GM18868 (cell line): Measurements from ENCODE around the gene GPR12.

ENCODE experiments used
- ATAC-seq: cut with Tn5 transposase; IDR thresholded peaks from one replicate; pipeline ENCODE4 v1.9.1; 2021; ENCODE audit warnings: mild to moderate bottlenecking, moderate library complexity; ENCODE audit not compliant: unreplicated experiment

Gene GPR12, protein sequence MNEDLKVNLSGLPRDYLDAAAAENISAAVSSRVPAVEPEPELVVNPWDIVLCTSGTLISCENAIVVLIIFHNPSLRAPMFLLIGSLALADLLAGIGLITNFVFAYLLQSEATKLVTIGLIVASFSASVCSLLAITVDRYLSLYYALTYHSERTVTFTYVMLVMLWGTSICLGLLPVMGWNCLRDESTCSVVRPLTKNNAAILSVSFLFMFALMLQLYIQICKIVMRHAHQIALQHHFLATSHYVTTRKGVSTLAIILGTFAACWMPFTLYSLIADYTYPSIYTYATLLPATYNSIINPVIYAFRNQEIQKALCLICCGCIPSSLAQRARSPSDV

DNA sequence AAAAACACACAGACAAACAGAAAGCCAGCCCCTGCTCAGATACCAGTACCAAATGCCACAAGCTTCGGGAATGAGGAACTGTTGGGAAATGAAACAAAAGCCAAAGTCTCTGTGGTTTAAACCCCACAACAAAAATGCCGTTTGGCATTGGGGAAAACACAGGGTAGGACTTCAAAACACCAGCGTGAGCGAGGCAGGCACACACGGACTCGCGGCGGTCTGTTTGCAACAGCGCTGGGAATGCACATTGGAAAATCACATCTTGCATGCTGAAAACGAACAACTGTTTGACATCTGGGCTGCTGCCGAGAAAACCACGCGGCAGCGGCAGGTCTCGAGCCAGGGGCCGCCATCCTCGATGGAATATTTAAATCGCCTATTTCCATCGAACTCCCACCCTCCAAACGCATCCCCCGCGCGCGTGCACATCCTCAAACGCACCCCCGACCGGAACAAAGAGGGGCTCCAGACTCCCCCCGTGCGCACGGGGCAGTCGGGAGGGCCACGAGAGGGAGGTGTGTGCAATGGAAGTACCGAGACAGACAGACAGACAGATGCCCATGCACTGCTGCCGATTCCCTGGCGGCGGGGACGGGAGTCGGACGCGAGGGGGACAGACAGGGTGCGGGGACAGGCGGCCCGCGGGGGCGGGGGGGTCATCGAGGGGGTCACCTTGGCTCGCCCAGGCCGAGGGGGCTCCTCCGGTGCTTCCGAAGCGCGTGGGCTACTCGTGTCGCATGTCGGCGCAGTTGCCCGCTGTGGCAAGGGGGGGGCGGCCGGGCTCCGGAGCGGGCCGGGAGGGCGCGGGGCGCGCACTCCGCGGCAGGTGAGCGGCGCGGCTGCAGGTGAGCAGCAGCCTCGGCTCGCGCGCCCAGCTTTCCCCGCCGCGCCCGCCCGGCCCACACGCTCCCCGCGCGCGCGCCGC is at the start of gene GPR12:
Gene GPR12, minus strand, starts transcription at position 880 of the 925 bp plus-strand sequence. CDS start 959 bp downstream, outside the sequence.
- ATAC-seq: no peak

DNA sequence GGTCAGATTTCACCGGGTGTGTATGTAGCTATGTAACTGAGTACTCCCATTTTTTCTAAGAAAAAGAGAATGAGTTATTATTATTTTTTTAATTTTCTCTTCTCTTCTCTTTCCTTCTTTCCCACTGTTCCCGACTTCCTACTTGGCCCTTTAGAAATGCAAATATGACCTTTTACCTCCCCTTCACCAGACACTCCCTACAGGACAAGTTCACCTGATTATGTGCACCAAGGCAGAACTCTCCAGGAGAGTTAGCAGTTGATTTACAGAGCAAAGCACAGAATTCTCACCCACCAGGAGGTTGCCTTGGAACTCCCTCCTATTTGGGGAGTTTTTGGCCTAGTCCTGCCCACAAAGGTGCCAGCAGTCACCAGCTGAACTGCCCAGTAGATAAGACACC is 49.5 kb upstream of the GPR12 start:
- no peak for ATAC-seq

DNA sequence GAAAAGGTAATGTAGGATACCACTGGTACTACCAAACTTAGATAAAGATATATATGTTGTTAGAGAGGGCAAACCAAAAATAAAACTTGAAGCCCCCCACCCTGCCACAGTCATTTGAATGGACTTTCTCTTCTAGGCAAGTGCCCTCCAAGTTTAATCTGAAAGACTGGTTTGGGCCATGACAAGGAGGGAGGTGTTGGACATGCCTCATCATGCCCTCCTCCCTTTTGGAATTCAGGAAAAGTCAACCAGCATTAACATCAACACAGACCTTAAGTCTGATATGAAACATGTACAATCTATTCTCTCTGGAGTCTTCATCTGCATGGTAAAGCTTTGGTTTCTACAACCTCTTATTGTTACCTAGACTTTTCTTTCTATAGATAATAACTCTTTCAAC is 46.3 kb upstream of the GPR12 start:
- ATAC-seq: no peak

DNA sequence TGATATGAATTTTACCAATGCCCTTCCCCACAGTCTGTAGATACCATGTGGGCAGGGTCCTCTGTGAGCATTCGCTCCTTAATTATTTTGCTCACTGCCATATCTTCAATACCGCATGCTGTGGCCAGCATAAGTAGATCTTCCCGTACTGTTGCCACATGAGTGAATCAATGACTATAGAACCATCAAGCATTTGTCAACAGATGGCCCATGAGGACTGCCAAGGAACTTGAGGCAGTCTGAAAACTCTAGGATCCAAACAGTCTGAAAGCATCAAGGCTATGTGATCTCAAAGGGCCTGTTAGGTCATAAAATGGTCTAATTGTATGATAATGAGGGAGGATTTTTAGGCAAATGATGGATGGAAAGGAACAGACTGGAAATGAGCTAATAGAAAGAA is 27.4 kb upstream of the GPR12 start:
- ATAC-seq: no peak

DNA sequence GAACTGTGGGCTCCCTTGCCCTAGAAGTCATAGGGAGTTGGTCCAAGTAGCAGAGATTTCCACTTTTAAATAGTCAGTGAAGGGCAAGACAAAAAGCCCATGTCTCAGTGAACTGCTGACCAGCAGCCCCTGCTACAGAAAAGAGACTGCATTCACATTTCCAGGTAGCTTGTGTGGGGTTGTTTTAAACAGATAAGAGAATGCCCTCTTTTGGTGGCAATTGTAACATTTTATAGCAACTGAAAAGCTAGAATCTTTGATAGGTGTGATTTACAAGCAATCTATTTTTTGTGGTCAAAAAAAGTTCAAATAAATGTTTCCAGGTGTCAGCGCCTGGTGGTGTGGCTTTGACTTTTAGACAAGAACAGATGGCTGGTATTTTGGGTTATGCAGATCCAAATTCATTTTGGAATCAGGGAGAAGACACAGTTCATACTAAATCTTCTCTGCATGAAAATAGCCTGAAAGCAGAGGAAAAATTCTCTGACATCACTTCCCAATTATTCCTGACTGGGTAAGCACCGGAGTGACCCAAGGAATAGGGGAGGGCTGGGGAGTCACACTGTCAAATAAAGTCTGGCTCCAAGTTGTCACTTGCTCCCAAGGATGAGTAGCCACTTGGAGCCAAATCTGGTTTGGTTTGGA is 26.2 kb upstream of the GPR12 start:
- ATAC-seq: no peak

DNA sequence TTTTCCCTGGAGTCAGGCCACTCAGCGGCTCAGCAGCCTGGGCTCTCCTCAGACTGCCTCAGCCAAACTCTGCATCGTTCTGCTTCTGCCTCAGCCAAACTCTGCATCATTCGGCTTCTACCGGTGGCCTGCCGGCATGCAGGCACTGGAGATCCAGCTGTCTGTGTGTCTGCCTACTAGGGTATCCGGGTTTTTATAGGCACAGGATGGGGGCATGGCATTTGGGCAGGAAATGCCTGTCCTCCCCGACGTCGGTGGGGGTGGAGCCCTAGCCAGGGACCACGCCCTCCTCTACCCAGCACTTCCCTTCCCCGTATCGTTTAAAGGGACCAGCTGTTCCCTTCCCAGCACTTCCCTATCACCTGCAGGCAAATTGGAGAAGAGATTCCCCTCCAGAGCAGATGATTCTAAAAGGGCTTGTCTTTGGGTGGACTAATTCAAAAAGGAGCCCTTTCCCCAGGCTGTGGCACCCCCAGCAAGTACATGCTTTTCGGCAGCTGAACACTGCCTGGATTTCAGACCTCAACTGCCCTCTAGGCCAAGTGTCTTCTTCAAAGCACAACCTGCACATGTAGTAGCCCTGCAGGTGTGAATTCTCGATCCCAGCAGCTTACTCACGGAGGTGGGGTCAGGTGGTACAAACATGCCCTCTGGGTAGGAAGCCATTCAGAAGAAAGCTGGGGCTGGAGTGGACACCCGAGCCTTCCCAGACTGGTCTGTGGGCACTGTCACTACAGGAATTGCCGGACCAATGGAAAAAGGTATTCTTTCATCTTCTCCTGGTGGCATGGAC is 25.4 kb upstream of the GPR12 start:
- no peak for ATAC-seq

DNA sequence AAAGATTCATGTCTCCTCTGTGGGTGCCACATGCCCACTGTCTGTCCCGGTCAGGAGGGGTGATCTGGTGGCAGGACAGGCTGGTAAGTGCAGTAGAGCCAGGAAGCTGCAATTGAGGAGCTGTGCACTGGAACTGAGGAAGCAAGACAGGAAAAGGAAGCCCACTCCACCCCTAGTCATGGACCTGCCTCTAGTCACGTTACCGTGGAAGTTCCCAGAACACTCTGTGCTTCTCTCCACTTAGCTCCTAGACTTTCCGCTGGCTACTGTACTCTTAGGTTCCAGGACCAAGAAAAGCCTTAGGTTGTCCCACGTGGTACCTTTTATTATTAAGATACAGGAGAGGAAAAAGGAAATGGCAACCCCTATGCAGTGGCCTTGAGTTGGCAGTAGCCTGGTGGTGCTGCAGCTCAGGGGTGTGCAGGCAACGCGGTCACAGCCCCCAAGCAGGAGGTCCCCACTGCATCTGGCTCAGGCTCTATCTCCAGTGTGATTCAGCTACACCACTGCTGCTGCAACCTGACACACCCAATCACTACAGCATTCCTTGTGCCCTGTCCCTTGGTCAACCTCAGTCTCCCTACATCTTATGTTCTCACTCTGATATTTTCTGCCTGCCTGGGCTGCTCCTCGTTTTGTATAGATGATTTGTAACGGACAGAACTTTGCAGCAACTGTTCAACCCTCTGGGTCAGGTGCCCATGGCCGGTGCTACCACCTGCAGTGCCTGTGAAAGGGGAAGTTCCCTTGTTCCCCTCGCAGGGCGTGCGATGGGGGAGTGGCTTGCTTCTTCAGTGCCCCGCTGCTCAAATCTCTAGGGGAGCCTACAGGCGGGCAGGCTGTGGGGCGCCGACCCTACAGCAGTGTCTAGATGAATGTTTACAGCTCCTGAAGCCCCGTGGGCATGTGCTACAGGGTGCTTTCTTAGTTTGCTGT is 24.4 kb upstream of the GPR12 start:
- ATAC-seq: peak; percentile 56

DNA sequence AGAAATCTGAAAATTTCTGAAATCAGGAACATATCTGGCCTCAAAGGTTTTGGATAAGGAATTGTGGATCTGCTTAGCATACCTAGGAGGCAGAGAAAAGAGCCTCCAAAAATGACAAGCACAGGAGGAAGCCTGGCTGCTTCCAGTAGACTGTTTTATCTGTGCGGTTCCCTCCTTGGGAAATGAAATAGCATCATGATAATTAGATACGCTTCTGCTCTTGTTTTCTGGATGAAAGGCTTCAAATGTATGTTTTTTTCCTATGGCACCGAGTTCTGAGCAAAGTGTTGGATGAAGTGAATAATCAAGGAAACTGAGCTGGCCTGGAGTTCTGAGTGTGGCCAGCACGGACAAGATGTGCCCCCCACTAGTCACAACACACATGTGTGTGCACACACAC is 19.8 kb upstream of the GPR12 start:
- ATAC-seq: no peak

DNA sequence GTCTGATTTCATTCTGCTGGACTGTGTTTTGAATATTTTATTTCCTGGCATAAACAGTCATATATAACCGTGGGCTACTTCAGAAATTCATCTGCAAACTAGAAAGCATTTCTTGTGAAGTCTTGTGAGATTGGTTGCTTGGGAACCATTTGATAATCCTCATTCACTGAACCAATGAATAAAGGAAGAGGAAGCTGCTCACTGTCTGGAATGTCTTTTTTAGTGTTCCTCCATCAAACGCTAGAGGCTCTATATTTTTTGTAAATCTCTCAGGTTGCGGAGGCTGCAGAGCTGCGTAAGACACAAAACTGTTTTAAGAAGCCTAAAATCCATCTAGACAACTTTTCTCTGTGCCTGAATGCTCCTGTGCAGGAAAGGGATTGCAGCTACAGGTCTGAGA is 18.7 kb upstream of the GPR12 start:
- ATAC-seq: no peak

DNA sequence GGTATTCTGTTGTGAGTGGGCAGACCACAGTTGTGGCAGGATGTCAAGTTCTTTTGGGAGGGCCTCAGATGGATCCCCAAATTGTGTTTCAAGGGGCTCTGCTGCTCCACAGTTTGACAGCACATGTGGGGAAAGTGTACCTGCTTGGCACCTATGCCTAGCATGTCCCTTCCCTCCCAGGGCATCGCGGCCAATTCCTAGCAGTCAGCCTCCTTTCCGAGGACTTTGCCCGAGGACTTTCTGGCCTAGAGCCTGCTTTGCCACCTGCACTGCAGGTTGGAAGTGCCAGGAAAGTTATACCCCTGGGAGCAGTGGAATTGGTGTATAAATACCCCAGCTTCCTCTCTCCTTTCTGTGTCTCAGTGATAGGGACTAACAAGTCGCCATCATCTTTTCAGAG is 11.9 kb upstream of the GPR12 start:
- no peak for ATAC-seq

DNA sequence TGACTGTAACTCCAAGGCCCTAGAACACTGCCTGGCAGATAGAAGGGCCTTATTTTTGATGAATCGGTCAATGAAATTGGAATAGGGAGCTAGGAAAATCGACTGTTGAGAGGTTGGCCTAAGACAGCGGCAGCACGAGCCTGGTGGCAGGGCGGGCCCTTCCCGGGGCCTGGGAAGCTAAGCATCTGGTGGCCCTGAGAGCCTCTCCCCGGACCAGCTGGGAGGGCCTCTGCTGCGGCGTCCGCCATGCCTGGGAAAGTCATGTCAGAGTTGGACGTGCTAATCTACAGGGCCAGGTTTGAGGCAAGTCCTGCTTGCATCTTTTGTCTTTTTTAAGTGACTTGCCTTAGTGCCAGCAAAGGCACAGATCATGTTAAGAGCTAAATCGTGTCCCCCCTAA is 11.2 kb upstream of the GPR12 start:
- ATAC-seq: no peak

DNA sequence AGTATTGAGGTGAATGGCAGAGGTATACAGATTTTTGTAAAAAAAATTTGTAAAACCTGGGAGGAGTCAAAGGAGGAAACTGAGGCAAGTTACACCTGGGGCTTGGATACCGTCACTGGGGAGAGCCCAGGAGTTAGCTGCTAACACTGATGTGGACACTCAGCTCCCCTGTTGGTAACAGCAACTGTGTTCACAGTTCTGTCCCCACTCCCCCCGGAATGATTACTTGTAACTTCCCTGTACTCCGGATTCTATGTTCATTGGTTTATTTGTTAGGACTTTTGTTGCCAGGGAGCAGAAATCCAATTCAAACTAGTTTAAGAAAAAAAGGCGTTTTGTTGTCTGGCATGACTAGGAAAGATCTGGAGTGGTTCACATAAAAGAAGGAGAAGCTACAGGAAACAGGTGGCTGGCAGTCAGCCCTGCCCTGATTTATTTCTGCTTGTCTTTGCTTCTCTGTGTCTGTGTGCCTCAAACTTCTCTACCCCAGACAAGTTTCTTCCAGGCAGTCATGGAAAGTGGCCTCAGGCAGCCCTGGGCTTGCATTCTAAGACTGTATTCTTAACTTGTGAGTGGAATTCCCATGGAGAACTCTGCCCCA is 2.3 kb upstream of the GPR12 start:
- no peak for ATAC-seq

DNA sequence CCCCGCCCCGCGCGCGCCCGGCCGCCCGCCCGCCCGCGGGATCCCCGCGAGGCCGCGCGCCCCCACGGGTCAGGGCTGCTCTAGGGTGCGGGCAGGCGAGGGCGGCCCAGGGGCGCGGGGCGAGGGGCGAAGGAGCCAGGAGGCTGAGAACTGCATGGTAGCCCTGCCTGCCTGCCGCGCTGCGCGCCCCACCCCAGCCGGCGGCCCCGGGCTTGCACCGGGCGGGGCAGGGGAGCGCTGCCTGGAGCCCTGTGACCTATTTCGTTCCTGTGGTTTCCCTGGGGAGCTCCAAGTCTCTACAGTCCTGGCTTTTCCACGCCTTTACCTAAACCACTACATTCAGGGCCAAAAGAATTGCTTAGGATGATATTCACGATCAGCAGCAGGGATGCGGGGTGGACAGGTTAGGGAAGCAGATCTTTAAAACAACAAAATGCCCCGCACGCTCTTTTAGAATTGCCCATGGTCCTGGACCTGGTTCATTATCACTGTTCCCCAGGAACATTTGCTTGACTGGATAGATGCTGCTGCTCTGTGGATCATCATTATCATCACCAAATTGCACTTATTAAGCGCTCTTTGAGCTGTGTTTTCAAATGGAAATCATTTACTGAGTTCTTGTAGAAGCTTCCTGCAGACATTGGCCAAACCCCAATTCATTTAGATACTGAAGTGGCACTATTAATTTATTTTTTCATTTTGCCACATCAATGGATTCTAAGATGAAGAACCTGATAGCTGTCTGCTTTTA is 421 bp upstream of the GPR12 start:
- ATAC-seq: no peak

DNA sequence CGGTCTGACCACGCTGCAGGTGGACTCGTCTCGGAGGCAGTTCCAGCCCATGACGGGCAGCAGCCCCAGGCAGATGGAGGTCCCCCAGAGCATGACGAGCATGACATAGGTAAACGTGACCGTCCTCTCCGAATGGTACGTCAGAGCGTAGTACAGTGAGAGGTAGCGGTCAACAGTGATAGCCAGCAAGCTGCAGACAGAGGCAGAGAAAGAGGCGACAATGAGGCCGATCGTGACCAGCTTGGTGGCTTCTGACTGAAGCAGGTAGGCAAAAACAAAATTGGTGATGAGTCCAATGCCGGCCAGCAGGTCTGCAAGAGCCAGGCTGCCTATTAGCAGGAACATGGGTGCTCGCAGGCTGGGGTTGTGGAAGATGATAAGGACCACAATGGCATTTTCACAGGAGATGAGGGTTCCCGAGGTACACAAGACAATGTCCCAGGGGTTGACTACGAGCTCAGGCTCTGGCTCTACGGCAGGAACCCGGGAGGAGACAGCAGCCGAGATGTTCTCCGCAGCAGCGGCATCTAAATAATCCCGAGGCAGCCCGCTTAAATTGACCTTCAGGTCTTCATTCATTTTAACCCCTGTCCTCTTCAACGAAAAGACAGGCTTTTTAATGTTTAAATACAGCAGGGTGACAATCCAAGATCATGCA is 1.2 kb downstream of the GPR12 start:
- no peak for ATAC-seq

DNA sequence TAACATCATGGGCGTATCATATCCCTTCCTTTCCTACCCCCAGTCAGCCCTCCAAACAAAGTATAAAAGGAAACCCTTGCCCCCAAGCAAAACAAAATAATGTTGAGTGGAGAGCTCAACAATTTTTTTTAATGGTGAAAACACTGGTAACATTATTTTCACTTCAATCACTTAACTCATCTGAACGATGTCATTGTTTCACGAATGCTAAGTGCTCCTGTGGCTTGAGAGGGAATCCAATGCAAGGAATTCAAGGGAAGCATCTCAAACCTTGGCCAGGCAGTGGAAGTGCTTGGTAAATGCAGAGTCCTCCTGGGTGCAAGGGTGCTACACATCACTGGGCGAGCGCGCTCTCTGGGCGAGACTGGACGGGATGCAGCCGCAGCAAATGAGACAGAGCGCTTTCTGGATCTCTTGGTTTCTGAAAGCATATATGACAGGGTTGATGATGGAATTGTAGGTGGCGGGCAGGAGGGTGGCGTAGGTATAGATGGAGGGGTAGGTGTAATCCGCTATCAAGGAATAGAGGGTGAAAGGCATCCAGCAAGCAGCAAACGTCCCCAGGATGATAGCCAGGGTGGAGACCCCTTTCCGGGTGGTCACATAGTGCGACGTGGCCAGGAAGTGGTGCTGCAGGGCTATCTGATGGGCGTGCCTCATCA is 2.0 kb downstream of the GPR12 start:
- ATAC-seq: no peak

DNA sequence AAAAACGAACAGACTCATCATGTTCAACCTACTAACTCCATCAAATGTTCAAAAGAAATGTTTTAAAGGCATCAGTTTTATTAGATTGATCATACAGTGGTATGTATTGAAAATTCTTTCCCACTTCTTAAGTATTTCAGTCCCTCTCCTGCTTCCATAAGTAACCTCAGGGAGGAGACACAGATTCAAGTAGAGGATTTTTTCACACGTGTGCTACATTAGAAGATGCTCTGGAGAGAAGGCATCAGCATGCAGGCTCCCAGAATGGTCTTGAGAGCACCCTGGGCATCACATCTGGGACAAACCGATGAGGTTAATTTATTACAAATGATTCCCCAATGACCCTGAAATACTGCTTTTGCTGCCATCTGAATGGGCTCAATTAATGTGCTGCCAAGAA is 3.6 kb downstream of the GPR12 start:
- ATAC-seq: no peak

DNA sequence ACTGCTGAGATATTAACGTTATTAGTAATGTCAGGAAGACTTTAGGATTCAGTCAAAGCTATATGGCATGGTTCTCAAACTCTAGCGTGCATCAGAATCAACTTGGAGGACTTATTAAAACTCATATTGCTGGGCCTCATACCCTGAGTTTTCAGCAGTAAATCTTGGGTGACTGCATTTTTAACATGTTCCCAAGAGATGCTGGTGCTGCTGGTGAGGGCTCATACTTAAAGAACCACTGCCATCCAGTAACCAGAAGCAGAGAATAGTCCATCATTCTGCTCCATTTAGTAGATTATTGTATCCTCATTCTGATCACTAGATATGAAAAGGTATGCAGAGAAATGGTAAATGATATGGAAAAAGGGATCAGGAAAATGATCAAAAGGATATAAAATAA is 7.9 kb downstream of the GPR12 start:
- no peak for ATAC-seq

DNA sequence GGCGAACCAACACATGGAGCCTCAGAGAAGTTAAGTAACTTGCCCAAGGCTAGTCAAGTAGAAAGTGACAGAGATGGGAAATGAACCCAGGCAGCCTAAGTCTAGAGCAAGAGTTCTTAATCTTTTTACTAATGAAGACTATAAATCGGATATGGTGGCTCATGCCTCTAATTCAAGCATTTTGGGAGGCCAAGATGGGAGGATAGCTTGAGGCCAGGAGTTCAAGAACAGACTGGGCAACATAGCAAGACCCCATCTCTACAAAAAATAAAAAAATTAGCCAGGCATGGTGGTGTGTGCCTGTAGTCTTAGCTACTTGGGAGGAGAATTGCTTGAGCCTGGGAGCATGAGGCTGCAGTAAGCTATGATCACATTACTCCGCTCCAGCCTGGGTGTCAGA is 10.7 kb downstream of the GPR12 start:
- no peak for ATAC-seq
